Activated T-helper 2 cell treated with anti-CD3 and anti-CD28 coated beads, Interferon-gamma antibody, Interleukin-2, Interleukin-4, amounts not matched to agents 10 μg/mL and 5 μg/mL and 100 μg/mL, durations not matched to agents 14 hours and 24 hours and 36 hours (primary cell): ENCODE measurements around the gene EPB41L1. TPM values are rescaled to one million over a fixed set of nuclear protein-coding genes. Genes with fewer than 3 reads are reported as not detected.

Experiments used
- DNase-seq: peaks from one replicate; pipeline ENCODE4 v3.0.0; 2021; ENCODE audit warnings: low spot score
- H3K27ac Mint-ChIP-seq: one replicate; pipeline ENCODE4 v1.8.0; 2021; ENCODE audit warnings: mixed read lengths
- H3K27me3 Mint-ChIP-seq: one replicate; pipeline ENCODE4 v1.8.0; 2021; ENCODE audit warnings: low read depth, mixed read lengths
- H3K36me3 Mint-ChIP-seq: one replicate; pipeline ENCODE4 v1.8.0; 2021; ENCODE audit warnings: low read depth, mixed read lengths
- H3K4me1 Mint-ChIP-seq: one replicate; pipeline ENCODE4 v1.8.0; 2021; ENCODE audit warnings: low read depth, mixed read lengths
- H3K4me3 Mint-ChIP-seq: one replicate; pipeline ENCODE4 v1.8.0; 2021; ENCODE audit warnings: low read depth, mild to moderate bottlenecking, moderate library complexity, mixed read lengths
- H3K9me3 Mint-ChIP-seq: one replicate; pipeline ENCODE4 v1.8.0; 2021; ENCODE audit warnings: mixed read lengths
- intact Hi-C: fragments of 100-400 bp; cut with micrococcal nuclease; formaldehyde crosslinking; loops from one replicate; pipeline ENCODE4 v1.15.1; 2023
- total RNA-seq: library from RNA; stranded (reverse); gene quantifications from 2 replicates; pipeline ENCODE4 v1.2.3, GENCODE V29; 2022

Gene EPB41L1
- total RNA-seq, 1 donor from 2014 or later = 0.41 TPM

DNA sequence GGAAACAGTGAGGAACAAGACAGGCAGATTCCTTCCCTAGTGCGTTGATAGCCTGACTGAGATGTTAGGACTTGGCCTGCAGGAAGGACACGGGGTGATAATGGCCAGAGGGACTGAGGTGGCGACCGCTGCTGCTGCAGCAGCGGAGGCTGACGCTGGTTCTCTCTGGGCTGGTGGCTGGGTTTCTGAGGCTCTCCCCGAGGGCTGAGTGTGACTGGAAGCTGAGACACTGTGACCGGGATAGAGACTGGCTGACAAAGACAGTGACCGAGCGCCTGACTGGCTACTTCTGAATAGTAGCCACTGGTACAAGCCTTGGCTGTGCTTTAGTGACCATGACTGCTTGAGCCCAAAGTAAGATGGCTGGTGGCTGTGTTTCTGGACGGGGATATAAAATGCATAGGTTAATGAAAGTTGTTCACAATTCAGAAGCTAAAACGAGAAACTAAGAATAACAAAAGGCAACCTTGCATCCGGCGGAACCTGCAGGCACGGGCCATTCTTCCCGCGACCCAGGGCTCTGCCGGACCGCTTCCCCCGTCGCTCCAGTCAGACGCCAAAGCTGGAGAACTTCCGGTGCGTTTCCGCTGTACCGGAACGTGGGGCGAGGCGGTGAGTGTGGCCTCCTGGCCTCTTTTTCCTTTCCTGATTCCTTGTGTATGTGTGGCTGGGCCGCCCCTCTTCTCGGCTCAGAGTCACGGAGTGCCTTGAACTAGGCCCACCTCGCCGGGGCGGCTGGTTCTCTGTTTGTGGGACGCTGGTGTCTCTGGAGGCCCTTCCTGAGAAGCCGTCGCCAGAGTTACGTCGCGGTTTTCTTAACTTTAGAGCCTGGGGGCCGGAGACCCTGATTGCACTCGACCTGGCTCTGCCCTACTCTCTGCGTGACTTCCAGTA lies 81.6 kb downstream of the EPB41L1 start, which contains the start of gene AAR2:
TSS of gene AAR2 (plus strand) at position 587 of the 894 bp plus-strand sequence. CDS start 3,391 bp downstream, outside the sequence.
- H3K4me1 Mint-ChIP-seq = peaks cover 22% of the 10 kb centered on the region
- peaks cover 35% of the 10 kb centered on the region for H3K36me3 Mint-ChIP-seq
- peak; percentile 75 for DNase-seq
- peak within 1 kb of the TSS; percentile 86 for H3K27ac Mint-ChIP-seq
- H3K27me3 Mint-ChIP-seq = no peaks in the 10 kb centered on the region
- no peaks in the 10 kb centered on the region for H3K9me3 Mint-ChIP-seq
- intact Hi-C loops = no loop called here
- peak within 1 kb of the TSS; percentile 82 for H3K4me3 Mint-ChIP-seq

DNA sequence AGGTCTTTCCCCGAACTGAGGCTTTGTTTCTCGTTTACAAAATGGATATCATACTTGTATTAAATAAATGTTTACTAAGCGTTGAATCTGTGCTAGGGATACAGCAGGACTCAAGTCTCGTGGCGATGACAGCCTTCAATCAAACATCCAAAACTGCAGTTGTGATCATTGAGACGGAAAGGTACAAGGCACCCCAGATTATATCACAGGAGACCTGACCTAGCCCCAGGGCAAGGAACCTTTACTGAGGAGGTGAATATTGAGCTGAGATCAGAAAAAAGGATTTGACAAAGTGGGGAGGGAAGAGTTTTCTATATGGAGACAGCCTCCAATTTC lies 82.2 kb downstream of the EPB41L1 start:
- no peaks in the 10 kb centered on the region for H3K9me3 Mint-ChIP-seq
- DNase-seq = no peak
- peaks cover 39% of the 10 kb centered on the region for H3K36me3 Mint-ChIP-seq
- peak overlapping the region; percentile 82 for H3K4me3 Mint-ChIP-seq
- no peaks in the 10 kb centered on the region for H3K27me3 Mint-ChIP-seq
- intact Hi-C loops = no loop called here
- peak overlapping the region; percentile 86 for H3K27ac Mint-ChIP-seq
- peaks cover 22% of the 10 kb centered on the region for H3K4me1 Mint-ChIP-seq

DNA sequence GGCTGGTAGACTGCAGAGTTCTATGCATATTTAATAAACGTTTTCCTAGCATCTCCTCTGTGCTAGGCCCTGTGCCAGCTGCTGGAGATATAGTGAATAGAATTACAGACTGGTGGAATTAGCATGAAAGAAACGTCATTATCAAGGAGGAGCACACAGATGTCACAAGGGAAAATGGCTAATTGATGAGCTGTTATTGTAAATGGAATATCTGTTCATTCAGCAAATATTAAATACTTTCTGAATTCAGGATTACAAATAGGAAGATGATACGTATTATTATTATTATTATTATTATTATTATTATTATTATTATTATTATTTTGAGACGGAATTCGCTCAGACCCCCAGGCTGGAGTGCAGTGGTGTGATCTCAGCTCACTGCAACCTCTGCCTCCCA lies 82.9 kb downstream of the EPB41L1 start:
- H3K4me1 Mint-ChIP-seq = peaks cover 22% of the 10 kb centered on the region
- no peak for DNase-seq
- H3K9me3 Mint-ChIP-seq = no peaks in the 10 kb centered on the region
- peak overlapping the region; percentile 82 for H3K4me3 Mint-ChIP-seq
- intact Hi-C loops = no loop called here
- H3K36me3 Mint-ChIP-seq = peaks cover 39% of the 10 kb centered on the region
- H3K27ac Mint-ChIP-seq = peak overlapping the region; percentile 86
- H3K27me3 Mint-ChIP-seq = no peaks in the 10 kb centered on the region

DNA sequence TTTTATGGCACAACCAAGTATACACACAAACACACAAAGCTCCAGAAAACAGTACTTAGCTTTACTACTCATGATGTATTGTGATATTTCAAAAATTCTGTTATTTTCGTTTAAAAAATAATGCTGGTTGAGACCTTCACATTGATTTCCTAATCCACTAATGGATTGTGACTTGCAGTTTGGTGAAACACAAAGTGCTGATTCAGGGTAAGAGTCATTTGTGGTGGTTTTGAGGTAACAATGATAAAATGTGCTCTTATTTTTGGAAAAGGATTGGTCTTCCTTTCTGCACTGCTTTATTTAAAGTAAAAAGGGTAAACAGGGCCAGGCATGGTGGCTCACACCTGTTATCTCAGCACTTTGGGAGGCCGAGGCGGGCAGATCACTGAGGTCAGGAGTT lies 83.6 kb downstream of the EPB41L1 start:
- Mint-ChIP-seq H3K4me1 (peaks cover 22% of the 10 kb centered on the region), H3K27me3 (no peaks in the 10 kb centered on the region), H3K9me3 (no peaks in the 10 kb centered on the region), H3K27ac (no peak overlapping the region), H3K36me3 (peaks cover 39% of the 10 kb centered on the region), H3K4me3 (peak overlapping the region; percentile 49)
- intact Hi-C loops = no loop called here
- no peak for DNase-seq

DNA sequence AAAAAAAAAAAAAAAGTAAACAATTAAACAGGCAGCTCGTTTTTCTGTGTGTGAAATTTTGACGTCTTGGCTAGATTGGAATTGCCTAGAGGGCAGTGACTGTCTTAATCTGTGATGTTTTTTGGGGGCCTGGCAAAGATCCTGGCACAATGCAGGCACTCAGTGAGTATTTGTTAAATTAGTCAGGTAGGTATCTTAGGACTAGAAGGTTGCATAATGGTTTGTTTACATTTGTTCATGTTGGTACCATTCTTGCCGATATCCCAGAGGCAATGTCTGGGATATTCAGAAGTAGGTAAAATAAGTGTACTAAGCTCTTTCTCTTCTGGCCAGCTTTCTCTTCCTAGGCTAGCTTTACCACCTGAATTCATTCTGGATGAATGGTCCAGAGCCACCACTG lies 84.2 kb downstream of the EPB41L1 start:
- Mint-ChIP-seq H3K27ac (no peak overlapping the region), H3K27me3 (no peaks in the 10 kb centered on the region), H3K9me3 (no peaks in the 10 kb centered on the region), H3K36me3 (peaks cover 43% of the 10 kb centered on the region), H3K4me3 (peak overlapping the region; percentile 50), H3K4me1 (peaks cover 22% of the 10 kb centered on the region)
- no peak for DNase-seq
- intact Hi-C loops = no loop called here

DNA sequence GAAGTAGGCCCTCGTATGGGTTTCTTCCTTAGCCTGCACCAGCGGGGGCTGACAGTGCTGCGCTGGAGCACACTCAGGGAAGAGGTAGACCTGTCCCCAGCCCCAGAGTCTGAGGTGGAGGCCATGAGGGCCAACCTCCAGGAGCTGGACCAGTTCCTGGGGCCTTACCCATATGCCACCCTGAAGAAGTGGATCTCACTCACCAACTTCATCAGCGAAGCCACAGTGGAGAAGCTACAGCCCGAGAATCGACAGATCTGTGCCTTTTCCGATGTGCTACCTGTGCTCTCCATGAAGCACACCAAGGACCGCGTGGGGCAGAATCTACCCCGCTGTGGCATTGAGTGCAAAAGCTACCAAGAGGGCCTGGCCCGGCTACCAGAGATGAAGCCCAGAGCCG lies 85.5 kb downstream of the EPB41L1 start:
- no peak for DNase-seq
- Mint-ChIP-seq H3K36me3 (peaks cover 53% of the 10 kb centered on the region), H3K4me3 (no peak overlapping the region), H3K27me3 (no peaks in the 10 kb centered on the region), H3K4me1 (peaks cover 22% of the 10 kb centered on the region), H3K9me3 (no peaks in the 10 kb centered on the region), H3K27ac (no peak overlapping the region)
- intact Hi-C loops = no loop called here

DNA sequence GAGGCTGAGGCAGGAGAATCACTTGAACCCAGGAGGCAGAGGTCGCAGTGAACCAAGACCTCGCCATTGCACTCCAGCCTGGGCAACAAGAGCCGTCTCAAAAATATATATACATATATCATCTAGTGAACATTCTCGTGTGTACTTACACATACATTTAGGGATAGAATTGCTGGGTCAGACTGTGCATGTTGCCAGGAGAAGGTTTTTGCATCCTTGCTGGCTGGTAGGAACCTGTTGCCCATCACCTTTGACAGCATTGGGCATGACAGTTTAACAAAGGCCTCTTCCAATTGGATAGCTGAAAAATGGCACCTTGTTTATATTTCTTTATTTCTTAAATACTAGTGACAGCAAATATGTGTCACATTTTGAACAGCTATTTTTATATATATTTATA lies 87.1 kb downstream of the EPB41L1 start:
- H3K27ac Mint-ChIP-seq = no peak overlapping the region
- peaks cover 19% of the 10 kb centered on the region for H3K4me1 Mint-ChIP-seq
- no peaks in the 10 kb centered on the region for H3K27me3 Mint-ChIP-seq
- intact Hi-C loops = no loop called here
- DNase-seq = no peak
- peaks cover 59% of the 10 kb centered on the region for H3K36me3 Mint-ChIP-seq
- H3K9me3 Mint-ChIP-seq = no peaks in the 10 kb centered on the region
- no peak overlapping the region for H3K4me3 Mint-ChIP-seq

DNA sequence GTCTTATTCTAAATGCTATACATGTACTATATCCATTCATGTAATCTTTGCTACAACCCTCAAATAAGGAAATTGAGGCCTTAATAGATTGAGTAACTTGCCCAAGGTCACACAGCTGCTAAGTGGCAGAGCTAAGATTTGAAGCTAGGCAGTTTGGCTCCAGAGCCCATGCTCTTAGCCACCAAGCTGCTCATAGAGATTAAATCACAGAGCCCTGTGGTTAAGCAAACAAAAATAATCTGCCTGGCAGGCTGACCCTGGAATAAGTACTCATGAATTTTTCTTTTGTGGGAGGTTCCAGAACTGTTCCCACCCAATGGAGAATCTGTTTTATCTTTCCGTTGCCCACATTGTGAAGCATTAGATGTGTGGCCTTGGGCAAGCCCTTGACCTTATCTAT lies 89.2 kb downstream of the EPB41L1 start:
- Mint-ChIP-seq H3K27me3 (no peaks in the 10 kb centered on the region), H3K4me3 (no peak overlapping the region), H3K36me3 (peaks cover 63% of the 10 kb centered on the region), H3K9me3 (no peaks in the 10 kb centered on the region), H3K4me1 (peaks cover 6% of the 10 kb centered on the region), H3K27ac (no peak overlapping the region)
- no peak for DNase-seq
- intact Hi-C loops = no loop called here

DNA sequence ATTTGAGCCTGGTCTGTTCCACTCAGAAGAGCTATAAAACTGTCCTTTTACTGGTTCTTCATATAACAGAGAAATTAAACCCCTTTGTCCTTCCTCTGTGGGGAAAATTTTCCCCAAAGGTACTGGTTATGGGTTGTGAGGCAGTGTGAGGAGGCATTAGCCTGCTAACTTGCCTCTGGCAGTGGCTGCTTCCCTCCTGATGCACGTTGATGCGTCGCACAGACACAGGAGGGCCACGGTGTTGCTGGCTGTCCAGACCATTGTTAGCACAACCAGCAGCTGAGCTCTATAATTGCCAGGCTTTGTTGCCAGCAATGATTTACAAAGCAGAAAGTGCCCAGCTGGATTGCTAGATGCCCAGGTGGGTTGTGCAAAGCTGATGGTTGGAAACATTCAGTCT lies 91.9 kb downstream of the EPB41L1 start:
- DNase-seq = no peak

DNA sequence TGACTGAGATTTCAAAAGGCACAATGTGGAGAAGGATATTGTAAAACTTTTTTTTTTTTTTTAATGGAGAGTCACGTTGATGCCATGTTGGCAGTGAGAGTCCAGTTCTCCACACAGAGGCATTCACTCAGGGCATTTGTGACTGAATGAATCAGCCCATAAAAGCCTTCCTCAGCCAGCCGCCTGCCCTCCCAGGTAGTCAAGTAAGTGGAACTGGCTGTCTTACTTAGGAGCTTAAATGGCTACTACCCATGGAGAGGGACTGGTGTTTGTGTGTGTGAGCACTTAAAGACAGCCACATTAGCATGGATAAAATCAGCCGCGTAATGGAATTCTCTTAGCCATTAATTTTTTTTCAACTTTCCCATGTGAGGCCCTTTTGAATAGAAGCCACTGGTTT lies 94.3 kb downstream of the EPB41L1 start:
- no peak for DNase-seq

More for the DNA sequence above, 91.9 kb downstream of the EPB41L1 start:
- no peak overlapping the region for H3K4me3 Mint-ChIP-seq
- intact Hi-C loops = no loop called here
- H3K27me3 Mint-ChIP-seq = no peaks in the 10 kb centered on the region
- no peak overlapping the region for H3K27ac Mint-ChIP-seq
- no peaks in the 10 kb centered on the region for H3K9me3 Mint-ChIP-seq
- H3K36me3 Mint-ChIP-seq = peaks cover 54% of the 10 kb centered on the region
- peaks cover 2% of the 10 kb centered on the region for H3K4me1 Mint-ChIP-seq

DNA sequence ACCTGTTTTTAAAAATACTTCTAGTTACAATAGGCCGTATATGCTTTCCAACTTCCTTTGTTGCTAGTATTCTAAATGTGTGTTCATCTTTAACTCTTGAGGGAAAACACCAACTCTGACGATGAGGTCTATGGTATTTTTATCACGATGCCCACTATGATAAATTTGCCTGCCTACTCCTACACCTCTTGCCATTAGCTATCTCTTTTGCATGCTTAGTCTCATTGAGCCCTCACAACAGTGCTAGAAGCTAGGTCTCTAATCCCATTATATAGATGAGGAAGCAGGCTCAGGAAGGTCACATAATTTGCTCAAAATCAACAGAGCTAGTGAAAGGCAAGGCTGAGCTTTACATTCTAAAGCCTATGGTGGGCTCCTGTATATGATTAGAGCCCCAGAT lies 94.9 kb downstream of the EPB41L1 start:
- Mint-ChIP-seq H3K9me3 (no peaks in the 10 kb centered on the region), H3K4me1 (peaks cover 2% of the 10 kb centered on the region), H3K36me3 (peaks cover 62% of the 10 kb centered on the region), H3K27ac (no peak overlapping the region), H3K27me3 (no peaks in the 10 kb centered on the region), H3K4me3 (no peak overlapping the region)
- DNase-seq = no peak
- intact Hi-C loops = no loop called here

More for the DNA sequence above, 94.3 kb downstream of the EPB41L1 start:
- no peaks in the 10 kb centered on the region for H3K27me3 Mint-ChIP-seq
- H3K9me3 Mint-ChIP-seq = no peaks in the 10 kb centered on the region
- intact Hi-C loops = no loop called here
- H3K4me3 Mint-ChIP-seq = no peak overlapping the region
- H3K36me3 Mint-ChIP-seq = peaks cover 60% of the 10 kb centered on the region
- H3K27ac Mint-ChIP-seq = no peak overlapping the region
- peaks cover 2% of the 10 kb centered on the region for H3K4me1 Mint-ChIP-seq

DNA sequence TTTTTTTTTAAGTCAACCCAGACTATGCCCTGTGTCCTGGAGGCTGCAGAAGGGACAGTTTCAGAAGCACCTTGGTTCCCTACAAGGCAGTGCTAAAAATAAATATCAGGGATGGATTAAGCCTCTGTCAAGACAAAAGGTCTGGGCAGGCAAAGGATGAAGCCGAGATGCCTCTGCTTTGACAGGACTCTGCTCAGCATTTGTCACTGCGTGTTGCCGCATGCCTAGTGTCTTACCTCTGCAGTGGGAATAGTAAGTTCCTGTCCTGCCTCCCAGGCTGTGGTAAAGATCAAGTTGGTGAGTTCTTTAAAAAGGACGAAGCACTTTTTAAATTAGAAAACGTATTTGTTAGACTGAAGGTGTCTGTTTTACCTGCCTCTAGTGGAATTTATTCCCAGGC lies 96.9 kb downstream of the EPB41L1 start:
- Mint-ChIP-seq H3K36me3 (peaks cover 62% of the 10 kb centered on the region), H3K27ac (no peak overlapping the region), H3K9me3 (no peaks in the 10 kb centered on the region), H3K4me1 (peaks cover 2% of the 10 kb centered on the region), H3K4me3 (no peak overlapping the region), H3K27me3 (no peaks in the 10 kb centered on the region)
- DNase-seq = no peak
- intact Hi-C loops = no loop called here

DNA sequence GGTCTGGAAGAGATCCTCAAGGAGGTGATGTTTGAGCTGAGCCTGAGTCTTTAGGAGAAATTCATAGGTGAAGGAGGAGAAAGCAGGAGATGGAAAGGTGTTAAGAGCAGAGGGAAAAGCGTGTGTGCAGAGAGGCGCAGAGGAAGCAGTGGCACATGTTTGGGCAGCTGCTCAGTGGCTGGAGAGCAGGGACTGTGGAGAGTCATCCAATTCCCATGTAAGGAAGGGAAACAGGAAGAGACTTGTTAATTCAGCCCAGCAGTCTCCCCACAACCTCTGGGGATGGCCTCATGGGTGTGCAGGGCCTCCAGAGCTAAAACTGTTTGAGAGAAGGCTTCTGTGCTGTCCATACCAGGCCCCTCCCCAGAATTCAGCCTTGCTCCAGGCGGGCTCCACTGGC lies 98.0 kb downstream of the EPB41L1 start:
- Mint-ChIP-seq H3K4me1 (peaks cover 2% of the 10 kb centered on the region), H3K4me3 (no peak overlapping the region), H3K36me3 (peaks cover 63% of the 10 kb centered on the region), H3K27ac (no peak overlapping the region), H3K9me3 (no peaks in the 10 kb centered on the region), H3K27me3 (no peaks in the 10 kb centered on the region)
- intact Hi-C loops = no loop called here
- no peak for DNase-seq
